SK-N-SH treated with all-trans-retinoic acid at 6 μM for 48 hours (cell line): ENCODE measurements around the gene MYRF.

ENCODE experiments used
- ATAC-seq: fragments of 200-7000 bp; cut with Tn5 transposase; 3 replicates; pipeline ENCODE4 v1.9.1; 2020; ENCODE audit warnings: mild to moderate bottlenecking, moderate library complexity
- BACH2 ChIP-seq: fragments of 250-450 bp; sonication (Bioruptor Pico); IDR thresholded peaks from 2 replicates; pipeline ENCODE4 v1.9.0; 2021; ENCODE audit warnings: mild to moderate bottlenecking, borderline replicate concordance
- CSDC2 ChIP-seq: fragments of 250-450 bp; sonication (Bioruptor Pico); IDR thresholded peaks from 2 replicates; pipeline ENCODE4 v1.5.0; 2020; ENCODE audit warnings: mild to moderate bottlenecking, moderate library complexity
- ESRRG ChIP-seq: fragments of 250-450 bp; sonication (Bioruptor Pico); IDR thresholded peaks from 2 replicates; pipeline ENCODE4 v1.6.1; 2021; ENCODE audit warnings: mild to moderate bottlenecking
- GLIS3 ChIP-seq: fragments of 250-450 bp; sonication (Bioruptor Pico); IDR thresholded peaks from 2 replicates; pipeline ENCODE4 v1.5.0; 2020; ENCODE audit warnings: mild to moderate bottlenecking, moderate library complexity
- ISL1 ChIP-seq: fragments of 250-450 bp; sonication (Bioruptor Pico); IDR thresholded peaks from 2 replicates; pipeline ENCODE4 v2.1.2; 2022; ENCODE audit warnings: mild to moderate bottlenecking, moderate library complexity
- RARB ChIP-seq: fragments of 250-450 bp; sonication (Bioruptor Pico); IDR thresholded peaks from 2 replicates; pipeline ENCODE4 v1.8.0; 2021; ENCODE audit warnings: mild to moderate bottlenecking, moderate library complexity
- SNAI2 ChIP-seq: fragments of 250-450 bp; sonication (Bioruptor Pico); IDR thresholded peaks from 2 replicates; pipeline ENCODE4 v1.5.0; 2020; ENCODE audit warnings: mild to moderate bottlenecking, moderate library complexity
- TCF4 ChIP-seq: fragments of 250-450 bp; sonication (Bioruptor Pico); IDR thresholded peaks from 2 replicates; pipeline ENCODE4 v1.8.0; 2021; ENCODE audit warnings: mild to moderate bottlenecking, moderate library complexity, borderline replicate concordance
- TOX ChIP-seq: fragments of 250-450 bp; sonication (Bioruptor Pico); IDR thresholded peaks from 2 replicates; pipeline ENCODE4 v1.8.0; 2021; ENCODE audit warnings: mild to moderate bottlenecking, moderate library complexity, borderline replicate concordance
- TSHZ2 ChIP-seq: fragments of 250-450 bp; sonication (Bioruptor Pico); IDR thresholded peaks from 2 replicates; pipeline ENCODE4 v1.5.0; 2020; ENCODE audit warnings: mild to moderate bottlenecking, moderate library complexity
- ZC3H10 ChIP-seq: fragments of 250-450 bp; sonication (Bioruptor Pico); IDR thresholded peaks from 2 replicates; pipeline ENCODE4 v1.5.1; 2021; ENCODE audit warnings: mild to moderate bottlenecking, moderate library complexity
- ZFP3 ChIP-seq: fragments of 250-450 bp; sonication (Bioruptor Pico); IDR thresholded peaks from 2 replicates; pipeline ENCODE4 v1.5.0; 2020; ENCODE audit warnings: mild to moderate bottlenecking, moderate library complexity
- ZFP30 ChIP-seq: fragments of 450-650 bp; formaldehyde crosslinking; IDR thresholded peaks from 2 replicates; pipeline ENCODE4 v1.5.0; 2022; ENCODE audit warnings: mild to moderate bottlenecking, moderate library complexity
- ZNF565 ChIP-seq: fragments of 450-650 bp; formaldehyde crosslinking; conservative IDR thresholded peaks from 2 replicates; pipeline ENCODE4 v1.5.0; 2020; ENCODE audit warnings: low read depth, mild to moderate bottlenecking, moderate library complexity
- ZNF8 ChIP-seq: fragments of 450-650 bp; formaldehyde crosslinking; IDR thresholded peaks from 2 replicates; pipeline ENCODE4 v1.5.0; 2020; ENCODE audit warnings: mild to moderate bottlenecking, moderate library complexity
- TF ChIP-seq, protein P1 (sequence below): fragments of 250-450 bp; sonication (Bioruptor Pico); IDR thresholded peaks from 2 replicates; pipeline ENCODE4 v1.8.0; 2021; ENCODE audit warnings: low read depth, mild to moderate bottlenecking, moderate library complexity, borderline replicate concordance
- TF ChIP-seq, protein P2 (sequence below): fragments of 250-450 bp; sonication (Bioruptor Pico); IDR thresholded peaks from 2 replicates; pipeline ENCODE4 v1.5.1; 2021; ENCODE audit warnings: mild to moderate bottlenecking, moderate library complexity

MYRF gene

DNA sequence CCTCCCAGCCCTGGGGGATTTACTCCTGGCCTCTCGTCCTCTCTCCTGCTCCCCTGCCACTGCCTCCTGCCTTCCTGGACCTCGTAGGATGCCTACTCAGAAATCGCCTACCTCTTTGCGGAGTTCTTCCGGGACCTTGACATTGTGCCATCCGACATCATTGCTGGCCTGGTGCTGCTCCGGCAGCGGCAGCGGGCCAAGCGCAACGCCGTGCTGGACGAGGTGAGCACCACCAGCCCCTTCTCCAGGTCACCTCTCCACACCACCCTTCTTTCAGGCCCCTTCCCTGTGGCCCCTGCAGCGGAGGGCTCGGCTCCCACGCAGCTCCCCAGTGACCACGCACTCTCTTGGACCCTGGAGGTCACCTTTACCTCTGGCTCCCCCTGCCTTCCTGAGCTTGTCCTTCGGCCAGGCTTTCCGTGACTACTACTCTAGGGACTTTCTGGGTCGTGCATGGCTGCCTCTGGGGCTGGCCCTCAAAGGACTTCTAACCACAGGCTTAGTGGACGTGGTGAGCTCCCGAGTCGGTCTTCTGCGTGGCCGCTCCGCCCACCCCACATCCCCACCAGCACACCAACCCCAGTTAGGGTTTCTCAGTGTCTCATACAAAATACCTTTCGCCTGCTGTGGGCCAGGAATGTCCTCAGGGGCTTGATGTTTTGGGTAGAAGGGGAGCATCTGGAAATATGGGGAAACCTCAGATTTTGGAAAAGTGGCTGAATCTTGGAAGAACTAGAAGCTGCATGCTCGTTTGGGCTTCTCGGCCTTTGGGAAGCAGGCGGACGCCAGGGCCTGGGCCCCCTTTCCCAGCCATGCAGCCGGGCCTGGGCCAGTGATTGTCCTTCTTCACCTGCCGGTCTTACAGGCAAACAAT is 24.1 kb upstream of the MYRF start:
- no peak for TF ChIP-seq ZFP3 (CRISPR knock-in tag)
- TF ChIP-seq, protein P1, sequence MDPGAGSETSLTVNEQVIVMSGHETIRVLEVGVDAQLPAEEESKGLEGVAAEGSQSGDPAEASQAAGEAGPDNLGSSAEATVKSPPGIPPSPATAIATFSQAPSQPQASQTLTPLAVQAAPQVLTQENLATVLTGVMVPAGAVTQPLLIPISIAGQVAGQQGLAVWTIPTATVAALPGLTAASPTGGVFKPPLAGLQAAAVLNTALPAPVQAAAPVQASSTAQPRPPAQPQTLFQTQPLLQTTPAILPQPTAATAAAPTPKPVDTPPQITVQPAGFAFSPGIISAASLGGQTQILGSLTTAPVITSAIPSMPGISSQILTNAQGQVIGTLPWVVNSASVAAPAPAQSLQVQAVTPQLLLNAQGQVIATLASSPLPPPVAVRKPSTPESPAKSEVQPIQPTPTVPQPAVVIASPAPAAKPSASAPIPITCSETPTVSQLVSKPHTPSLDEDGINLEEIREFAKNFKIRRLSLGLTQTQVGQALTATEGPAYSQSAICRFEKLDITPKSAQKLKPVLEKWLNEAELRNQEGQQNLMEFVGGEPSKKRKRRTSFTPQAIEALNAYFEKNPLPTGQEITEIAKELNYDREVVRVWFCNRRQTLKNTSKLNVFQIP (CRISPR knock-in tag), result no peak
- TF ChIP-seq CSDC2 (CRISPR knock-in tag), result no peak
- no peak for TF ChIP-seq TCF4 (CRISPR knock-in tag)
- TF ChIP-seq TOX, result no peak
- no peak for TF ChIP-seq ZFP30 (CRISPR knock-in tag)
- no peak for TF ChIP-seq ESRRG
- no peak for TF ChIP-seq SNAI2 (CRISPR knock-in tag)
- TF ChIP-seq ISL1 (CRISPR knock-in tag), result no peak
- TF ChIP-seq BACH2 (CRISPR knock-in tag), result no peak
- TF ChIP-seq RARB, result no peak
- TF ChIP-seq ZC3H10 (CRISPR knock-in tag), result no peak
- no peak for TF ChIP-seq ZNF8 (CRISPR knock-in tag)
- ATAC-seq, result no peak

GRCh38 chr11:61728940-61729219 is 23.6 kb upstream of the MYRF start:
- TF ChIP-seq, protein P1 (CRISPR knock-in tag), result no peak
- TF ChIP-seq TSHZ2 (CRISPR knock-in tag) (no peak), CSDC2 (CRISPR knock-in tag) (no peak), SNAI2 (CRISPR knock-in tag) (no peak), TOX (no peak), ZNF565 (CRISPR knock-in tag) (no peak), ISL1 (CRISPR knock-in tag) (no peak), ESRRG (no peak)
- TF ChIP-seq, protein P2, sequence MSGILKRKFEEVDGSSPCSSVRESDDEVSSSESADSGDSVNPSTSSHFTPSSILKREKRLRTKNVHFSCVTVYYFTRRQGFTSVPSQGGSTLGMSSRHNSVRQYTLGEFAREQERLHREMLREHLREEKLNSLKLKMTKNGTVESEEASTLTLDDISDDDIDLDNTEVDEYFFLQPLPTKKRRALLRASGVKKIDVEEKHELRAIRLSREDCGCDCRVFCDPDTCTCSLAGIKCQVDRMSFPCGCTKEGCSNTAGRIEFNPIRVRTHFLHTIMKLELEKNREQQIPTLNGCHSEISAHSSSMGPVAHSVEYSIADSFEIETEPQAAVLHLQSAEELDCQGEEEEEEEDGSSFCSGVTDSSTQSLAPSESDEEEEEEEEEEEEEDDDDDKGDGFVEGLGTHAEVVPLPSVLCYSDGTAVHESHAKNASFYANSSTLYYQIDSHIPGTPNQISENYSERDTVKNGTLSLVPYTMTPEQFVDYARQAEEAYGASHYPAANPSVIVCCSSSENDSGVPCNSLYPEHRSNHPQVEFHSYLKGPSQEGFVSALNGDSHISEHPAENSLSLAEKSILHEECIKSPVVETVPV, result no peak

GRCh38 chr11:61730240-61730994 is 22.0 kb upstream of the MYRF start:
- no peak for TF ChIP-seq RARB
- TF ChIP-seq ZFP30 (CRISPR knock-in tag), result no peak
- no peak for ATAC-seq

More at GRCh38 chr11:61728940-61729219, 23.6 kb upstream of the MYRF start:
- ATAC-seq, result peak; percentile 8; the same call in 2 of the 3 replicates

DNA sequence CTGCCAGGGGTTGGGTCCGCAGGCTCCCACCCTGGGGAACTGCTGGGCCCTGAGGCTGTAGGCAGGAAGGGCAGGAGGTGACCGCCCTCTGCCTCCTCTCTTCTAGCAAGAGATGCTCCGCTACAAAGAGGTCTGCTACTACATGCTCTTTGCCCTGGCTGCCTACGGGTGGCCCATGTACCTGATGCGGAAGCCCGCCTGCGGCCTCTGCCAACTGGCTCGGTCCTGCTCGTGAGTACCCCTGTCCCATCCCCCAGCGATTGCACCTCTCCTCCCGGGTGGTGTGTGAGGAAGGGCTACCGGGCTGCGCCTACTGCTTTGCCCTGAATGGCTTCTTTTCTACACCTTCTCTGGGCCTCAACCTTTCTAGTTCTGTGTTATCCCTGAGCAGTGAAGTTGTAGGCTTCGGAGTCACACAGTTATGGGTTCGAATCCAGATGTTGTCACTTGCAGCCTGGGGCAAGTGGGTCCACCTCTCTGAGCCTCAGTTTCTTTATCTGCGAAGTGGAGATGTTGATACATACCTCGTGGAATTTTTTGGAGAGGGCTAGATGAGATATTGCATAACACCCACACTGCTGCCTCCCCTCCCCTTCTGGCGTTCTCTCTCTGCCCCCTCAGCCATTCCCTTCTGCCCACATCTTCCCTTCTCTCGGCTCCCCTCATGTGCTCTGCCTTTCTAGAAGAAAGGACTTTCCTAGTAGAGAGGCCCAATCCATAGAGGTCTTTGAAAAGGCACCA is 21.1 kb upstream of the MYRF start:
- ATAC-seq, result no peak
- no peak for TF ChIP-seq GLIS3 (CRISPR knock-in tag)
- TF ChIP-seq TOX, result no peak
- no peak for TF ChIP-seq ZNF565 (CRISPR knock-in tag)
- TF ChIP-seq ZFP30 (CRISPR knock-in tag), result no peak
